NCI-H2081 treated with DMSO at 0.1 percent for 48 hours (cell line): Measurements from ENCODE around the gene CLEC16A.

Source experiments
- DNase-seq: peaks from one replicate; lab custom pipeline; 2025; lab: John Stamatoyannopoulos, UW

Gene CLEC16A

DNA sequence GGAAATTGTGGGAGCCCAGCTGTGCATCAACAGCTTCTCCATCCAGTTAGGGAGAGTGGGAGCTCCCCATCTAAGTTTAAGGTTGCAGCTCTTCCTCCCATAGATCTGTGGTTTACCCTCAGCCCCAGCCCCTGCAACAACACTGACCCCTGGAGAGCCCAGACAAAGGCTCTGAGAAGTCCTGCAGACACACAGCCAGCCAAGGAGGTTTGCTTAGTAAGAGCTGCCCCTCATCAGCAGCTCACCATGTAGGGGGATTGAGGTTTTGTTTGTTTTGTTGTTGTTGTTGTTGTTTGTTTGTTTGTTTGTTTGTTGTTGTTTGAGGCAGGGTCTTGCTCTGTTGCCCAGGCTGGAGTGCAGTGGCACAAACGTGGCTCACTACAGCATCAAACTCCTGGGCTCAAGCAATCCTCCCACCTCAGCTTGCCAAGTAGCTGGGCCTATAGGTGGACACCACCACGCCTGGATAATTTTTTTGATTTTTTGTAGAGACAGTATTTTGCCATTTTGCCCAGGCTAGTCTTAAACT lies 138.6 kb downstream of the CLEC16A start:
- no peak for DNase-seq

DNA sequence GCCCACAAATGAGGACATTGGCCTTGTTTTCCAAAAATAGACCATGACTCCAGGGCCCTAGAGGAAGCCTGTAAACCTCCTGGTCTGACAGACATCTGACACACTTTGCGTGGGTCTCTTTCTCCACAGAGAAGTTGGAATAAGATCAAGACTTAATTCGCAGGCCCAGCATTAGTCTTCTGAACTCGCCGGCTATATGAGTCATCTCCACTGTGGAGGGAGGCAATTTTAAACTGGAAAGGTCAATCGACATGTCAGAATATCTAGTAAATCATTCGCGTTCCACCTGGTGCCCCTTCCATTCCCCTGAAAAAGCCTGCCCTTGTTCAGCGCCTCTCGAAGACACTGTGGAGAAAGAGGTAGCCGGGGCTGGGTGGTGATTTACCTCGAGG lies 140.1 kb downstream of the CLEC16A start:
- DNase-seq: no peak

DNA sequence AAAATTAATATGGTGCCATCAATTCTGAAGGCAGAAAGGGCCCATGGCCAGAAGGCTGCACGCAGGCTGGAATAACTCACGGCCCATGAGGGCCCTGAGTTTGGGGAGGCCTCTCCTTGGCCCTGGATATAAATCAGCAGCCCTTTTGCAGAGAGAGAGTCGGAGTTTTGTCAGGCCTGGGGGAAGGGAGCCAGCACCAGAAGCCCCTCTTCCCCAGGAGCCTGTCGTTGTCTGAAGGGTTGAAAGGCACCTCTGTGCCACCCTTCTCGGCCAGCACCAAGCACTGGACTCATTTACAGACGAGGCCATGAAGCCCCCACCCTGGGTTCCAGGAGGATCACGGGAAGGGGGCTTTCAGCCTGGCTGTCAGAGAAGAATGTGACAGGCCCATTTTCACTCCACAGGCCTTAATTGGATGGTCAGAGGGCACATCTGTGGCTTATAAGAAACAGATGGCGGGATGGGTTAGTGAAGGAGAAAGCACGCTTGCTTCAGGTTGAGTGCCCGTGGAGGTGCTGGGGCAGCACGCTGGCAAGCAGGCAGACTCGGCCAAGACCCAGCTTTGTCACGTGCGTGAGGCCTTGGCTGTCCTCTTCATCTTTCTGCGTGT lies 140.6 kb downstream of the CLEC16A start:
- no peak for DNase-seq

DNA sequence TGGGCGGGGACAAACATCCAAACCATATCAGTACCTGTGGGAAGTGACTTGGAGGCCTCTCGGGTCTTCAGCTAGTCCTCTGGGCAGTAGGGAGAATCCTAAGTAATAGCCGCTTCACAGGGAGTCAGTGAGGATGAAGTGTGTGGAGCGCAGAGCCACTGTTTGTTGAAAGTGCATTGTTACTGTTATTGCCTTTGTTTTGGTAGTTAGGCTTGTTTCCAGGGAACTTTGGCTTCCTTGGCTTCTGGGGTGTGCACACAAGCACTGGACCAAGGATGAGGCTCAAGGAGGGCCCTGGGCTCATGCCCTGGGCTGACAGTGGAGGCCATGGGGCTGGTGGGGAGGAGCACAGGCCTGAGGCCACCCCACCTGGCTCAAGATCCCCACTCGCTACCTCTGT lies 141.6 kb downstream of the CLEC16A start:
- DNase-seq: no peak

DNA sequence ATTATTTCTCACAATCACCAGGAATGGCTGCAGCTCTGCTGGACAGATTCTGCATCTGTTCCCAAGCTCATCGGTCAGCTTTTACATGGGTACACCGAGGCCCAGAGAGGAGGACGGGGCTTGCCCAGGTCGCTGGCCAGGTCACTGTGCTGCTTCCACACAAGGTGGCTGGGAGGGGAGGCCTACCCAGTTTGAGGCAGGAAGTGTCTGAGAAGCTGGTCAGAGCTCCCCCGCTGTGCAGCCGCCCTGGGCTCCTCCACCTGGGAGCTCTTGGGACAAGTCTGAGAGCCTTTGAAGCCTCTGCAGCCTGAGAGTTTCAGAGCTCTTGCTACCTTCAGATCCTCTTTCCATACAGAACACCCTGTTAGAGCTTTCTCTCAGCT lies 143.3 kb downstream of the CLEC16A start:
- no peak for DNase-seq

DNA sequence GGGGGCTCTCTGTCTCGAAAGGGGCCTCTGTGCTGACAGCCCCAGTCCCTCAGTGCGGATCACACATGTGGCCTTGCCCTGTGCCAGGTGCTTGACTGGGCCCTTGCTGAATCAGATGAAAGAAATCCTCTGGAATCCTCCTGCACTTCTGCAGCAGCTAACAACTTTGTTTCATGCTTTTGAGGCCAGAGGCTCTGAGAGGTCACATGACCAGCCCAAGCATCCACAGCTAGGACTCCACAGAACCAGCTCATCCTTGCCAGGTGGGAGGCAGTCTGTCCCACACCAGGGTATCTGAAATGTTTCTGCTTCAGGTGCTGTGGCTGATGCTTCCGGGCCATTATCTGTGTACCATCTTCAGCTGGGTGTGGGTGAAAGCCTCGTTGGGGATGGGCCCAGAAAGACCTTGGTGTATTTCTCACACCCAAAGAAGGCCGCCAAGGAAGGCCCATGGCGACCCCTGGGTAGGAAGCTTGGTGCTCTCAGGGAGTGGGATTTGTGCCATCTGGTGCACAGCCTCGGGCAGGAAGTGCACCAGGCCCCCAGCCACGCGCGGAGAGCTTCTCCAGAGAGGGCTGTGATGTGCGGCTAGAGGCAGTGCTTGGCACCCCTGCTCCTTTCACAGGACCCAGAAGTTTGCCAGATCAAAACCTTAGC lies 143.8 kb downstream of the CLEC16A start:
- DNase-seq: no peak

DNA sequence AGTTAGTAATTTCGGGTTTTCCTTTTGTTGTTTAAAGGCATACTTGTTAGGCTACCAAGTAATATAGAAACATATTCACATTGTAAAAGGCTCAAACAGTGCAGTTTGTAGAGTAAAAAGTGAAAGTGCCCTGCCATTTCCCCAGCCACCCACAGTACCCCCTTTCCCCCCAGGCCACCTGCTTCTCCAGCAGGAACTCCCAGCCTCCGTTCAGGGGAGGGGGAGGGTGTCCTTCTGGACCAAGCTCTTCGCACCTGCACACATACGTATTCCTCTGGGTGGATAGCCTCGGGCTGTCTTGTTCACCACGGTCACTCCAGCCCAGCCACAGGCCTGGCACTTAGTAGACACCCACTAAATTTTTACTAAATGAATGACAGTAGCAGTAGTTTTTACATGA lies 144.5 kb downstream of the CLEC16A start:
- no peak for DNase-seq

DNA sequence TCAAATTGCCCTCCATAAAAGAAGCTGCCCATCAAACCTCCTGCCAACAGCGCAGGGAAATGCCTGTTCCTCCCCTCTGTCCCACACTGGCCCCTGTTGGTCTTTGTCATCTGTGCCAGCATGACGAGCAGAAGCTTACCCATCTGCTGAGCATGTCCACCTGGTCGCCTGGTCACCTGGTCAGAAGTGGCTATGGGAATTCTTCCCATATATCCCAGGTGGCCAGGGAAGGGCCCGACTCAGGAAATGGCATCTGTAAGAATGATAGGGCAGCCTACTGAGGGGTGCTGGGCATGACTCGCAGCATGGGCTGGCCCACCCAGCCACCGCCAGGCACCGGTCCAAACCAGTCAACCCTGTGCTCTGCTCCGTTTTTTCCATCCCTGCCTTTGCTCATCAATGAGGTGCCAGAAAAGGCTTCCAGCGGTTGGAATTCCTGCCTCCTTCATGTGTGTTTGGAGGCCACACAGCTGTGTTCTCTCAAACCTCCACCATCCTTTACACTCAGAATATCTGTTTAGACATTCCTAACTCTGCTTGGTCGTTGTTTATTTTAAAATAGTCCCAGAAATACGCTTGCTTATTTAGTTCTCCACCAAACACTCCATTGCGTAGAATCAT lies 145.2 kb downstream of the CLEC16A start:
- no peak for DNase-seq

DNA sequence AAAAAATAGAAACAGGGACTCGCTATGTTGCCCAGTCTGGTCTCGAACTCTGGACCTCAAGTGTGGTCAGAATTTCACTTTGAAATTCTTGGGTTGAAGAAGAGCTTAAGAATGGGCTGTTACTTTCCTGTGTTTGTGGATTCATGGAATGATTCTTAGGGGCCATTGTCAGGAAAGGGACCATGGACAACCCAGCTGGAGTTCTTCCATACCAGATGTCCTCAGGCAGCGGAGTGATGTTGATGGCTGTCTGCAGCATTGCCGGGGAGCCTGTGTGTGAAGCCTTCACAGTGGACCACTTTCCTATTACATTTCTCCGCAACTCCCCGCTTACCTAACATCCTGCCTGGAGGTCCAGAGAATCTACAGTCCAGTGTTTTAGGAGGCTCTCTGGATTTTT lies 145.9 kb downstream of the CLEC16A start:
- no peak for DNase-seq

DNA sequence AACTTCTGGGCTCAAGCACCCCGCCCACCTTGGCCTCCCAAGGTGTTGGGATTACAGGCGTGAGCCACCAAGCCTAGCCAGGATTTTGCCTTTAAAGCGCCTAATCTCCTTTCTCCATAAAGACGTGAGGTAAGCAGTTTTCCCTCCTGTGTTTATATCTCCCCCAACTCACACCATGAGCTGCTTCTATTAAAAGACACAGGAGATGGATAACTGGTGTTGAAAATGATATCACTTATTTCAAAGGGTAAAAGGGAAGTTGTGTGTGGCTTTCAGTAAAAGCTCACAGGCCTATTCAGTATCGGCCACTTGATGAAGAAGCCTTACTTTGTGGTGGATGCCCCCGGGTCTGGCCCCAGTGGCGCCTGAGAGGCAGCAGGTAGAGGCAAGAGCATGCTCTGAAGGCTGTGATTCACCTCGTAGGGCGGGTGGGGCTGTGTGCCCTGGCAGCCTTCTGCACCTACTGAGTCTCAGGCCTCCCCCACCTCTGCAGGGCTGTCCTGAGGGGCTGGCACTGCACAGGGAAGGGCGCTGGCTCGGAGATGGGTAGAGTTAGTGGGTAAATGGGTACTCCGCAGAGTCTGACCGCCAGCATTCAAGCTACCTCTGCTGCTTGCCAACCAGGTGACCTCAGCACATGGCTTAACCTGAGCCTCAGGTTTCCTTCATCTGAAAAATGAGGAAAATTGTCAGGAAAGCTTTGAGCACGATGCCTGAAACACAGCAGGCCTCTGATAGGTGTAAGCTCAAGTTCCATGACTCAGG lies 146.8 kb downstream of the CLEC16A start:
- no peak for DNase-seq

DNA sequence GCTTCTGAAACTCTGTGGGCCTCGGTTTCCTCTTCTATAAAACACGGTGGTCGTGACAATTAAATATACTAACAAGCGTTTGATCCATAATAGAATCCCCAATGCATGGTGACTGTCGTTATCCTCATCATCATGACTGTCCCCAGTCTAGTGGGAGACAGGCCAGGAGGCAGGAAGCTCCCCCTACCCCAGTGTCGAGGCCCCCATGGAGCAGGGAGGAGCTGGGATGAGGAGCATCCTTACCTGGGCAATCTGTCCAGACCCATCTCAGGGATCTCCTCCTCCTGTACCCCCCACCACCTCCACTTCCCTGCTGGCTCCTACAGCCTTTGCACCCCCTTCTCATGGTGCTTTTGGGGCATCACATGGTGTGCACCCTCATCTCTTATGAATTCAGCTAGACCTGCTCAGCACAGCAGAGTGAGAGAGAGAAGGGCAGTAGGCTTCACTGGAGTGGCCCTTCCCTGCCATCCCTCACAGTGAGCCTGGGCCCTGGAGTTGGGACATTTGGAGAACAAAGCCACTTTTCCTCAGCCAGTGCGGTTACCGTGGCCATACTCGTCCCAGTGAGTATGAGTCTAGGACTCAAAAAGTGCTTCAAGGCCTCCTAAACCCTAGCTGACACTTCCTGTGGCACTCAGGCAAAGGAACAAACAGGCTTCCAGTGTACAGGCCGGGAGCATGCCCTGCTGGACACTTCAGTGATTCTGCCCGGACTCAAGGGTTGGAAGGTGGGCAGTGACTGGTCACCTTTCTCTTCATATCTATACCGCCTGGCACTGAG lies 148.6 kb downstream of the CLEC16A start:
- no peak for DNase-seq

DNA sequence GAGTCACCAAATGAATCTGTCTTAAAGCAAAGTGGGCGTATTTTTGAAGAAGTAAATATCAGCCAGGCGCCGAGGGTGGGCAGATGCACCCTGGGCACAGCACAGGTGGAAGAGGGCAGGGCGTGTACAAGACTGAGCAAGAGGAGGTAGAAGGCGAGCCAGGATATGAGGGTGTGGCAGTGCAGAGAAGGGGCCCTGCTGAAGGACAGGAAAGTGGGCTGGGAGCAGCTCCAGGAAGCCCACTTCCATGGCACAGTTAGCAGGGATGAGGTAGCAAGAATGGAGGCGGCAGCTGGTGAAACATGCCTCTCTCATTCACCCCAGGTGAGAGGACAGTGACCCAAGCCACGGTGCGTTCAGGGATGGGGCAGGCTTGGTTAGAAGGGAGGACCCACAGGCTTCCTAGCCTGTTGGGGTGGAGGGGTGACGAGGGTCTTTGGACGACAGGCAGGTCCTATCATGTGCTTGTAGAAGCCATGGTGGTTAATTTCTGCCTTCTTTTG lies 149.3 kb downstream of the CLEC16A start:
- DNase-seq: no peak

DNA sequence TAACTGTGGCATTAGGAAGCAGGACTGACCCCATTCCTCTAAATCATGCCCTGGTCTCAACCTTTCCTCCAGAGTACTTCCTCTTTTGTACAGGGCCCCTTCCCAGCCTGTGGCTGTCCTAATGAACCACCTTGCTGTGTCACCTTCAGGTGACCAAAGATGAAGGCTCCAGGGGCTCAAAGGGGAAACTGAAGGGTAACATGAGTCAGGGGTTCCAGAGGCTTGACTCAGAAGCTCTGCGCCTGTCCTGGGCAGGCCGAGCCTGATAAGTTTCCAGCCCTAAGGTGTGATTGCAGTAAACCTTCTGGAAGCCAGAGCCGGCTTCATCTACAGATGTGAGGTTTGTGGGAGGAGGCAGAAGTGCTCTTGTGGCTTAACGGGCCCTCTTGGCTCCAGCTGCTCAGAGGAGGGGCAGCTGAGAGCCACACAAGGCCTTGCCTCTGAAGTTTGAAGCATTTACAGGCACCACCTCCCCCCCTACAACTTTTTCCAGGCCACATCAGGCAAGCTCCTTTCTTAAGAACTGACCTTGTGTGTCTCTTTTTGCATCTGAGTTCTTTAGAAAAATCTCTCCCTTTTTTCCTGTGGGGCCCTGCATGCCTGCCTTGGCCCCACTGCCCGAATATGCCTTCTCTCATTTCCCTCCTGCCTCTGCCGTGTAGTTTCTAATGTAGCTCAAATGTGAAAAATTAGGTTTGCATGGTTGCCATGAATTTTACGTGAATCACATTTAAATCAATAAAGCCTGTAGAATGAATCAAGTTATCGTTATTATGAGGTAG lies 149.9 kb downstream of the CLEC16A start:
- DNase-seq: no peak

DNA sequence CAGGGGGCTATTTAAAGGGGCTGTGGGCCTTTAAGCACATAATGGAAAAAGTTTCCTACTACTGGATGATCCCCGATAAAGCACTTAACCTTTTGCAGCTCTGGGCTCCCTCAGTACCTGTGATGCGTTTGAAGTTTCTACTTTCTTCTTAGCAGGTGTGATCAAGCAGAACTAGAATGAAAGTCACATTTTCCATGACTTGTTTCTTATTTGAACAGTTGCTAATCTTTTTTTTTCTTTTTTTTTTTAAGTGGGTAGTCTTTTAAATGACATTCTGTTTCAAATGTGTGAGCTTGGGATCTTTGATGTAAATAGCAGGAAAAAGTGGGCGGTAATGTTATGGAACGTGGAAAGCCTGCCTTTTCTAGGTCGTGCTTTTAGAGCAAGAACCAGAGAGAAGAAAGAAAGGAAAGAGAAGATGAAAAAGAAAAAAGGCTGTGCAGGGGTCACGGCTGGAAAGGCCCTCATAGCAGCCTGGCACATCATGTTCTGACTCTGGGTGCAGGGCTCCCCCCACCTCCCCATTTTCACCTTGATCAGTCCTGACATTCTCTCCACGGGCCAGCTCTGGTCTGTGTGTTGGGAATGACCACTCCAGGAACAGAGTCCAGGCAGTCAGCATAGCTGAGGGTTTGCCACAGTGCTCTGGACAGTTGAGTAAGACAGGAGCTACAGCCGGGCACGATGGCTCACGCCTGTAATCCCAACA lies 150.6 kb downstream of the CLEC16A start:
- no peak for DNase-seq

DNA sequence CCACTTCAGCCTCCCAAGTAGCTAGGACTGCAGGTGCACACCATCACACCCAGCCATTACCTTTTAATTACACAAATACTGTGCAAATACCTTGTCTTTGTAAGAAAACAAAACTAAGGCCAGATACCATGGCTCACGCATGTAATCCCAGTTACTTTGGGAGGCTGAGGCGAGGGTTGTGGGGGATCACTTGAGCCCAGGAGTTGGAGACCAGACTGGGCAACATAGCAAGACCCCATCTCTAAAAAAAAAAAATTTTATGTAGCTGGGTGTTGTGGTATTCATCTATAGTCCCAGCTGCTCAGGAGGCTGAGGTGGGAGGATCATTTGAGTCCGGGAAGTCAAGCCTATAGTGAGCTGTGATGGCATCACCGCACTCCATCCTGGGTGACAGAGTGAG lies 151.6 kb downstream of the CLEC16A start:
- no peak for DNase-seq

DNA sequence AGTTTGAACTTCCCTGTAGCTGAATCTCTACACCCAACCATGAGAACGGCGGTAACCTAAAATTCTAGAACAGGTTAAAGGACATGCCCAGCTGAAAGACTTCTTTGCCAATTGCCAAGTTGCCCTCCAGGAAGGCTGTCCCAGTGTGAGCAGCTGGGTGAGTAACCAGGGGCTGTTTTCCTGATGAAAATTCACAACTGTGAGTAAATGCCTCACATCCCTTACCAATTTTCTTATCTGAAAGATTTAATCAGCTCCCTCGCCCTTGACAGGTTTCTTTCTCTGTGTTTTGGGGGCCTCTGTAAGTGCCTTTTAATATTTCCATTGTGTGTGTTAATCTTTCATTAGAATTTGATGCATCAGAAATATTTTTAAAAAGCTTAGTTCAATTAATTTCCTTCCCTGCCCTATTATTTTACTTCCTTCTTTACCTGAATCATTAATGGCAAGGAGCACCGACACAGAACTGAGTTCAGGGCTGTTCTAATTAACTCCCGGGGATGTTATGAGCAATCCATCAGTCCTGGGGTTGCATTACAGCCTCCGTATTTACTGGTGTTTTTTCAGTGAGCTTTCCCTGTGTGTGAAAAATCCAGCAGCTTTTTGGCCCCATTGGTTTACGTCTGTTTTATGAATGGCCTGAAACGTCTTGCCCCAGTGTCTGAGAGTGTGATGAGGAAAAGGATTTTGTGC lies 152.9 kb downstream of the CLEC16A start:
- DNase-seq: no peak

DNA sequence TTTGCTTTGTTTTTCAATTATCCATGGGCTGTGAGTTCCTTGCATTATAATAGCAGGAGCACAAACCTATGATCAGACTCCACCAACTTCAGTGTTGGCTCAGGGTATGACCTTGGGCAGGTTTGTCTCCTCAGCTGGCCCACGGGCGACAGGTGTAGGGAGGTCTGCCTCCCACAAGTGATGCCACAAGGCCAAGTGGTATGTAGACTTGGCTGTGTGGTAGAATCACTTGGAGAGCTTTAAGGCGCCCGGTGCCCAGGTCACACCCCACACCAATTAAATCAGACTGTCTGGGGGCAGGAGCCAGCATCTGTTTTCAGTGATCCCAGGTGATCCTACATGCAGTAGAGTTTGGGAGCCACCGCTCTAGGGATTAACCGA lies 153.4 kb downstream of the CLEC16A start:
- DNase-seq: no peak

DNA sequence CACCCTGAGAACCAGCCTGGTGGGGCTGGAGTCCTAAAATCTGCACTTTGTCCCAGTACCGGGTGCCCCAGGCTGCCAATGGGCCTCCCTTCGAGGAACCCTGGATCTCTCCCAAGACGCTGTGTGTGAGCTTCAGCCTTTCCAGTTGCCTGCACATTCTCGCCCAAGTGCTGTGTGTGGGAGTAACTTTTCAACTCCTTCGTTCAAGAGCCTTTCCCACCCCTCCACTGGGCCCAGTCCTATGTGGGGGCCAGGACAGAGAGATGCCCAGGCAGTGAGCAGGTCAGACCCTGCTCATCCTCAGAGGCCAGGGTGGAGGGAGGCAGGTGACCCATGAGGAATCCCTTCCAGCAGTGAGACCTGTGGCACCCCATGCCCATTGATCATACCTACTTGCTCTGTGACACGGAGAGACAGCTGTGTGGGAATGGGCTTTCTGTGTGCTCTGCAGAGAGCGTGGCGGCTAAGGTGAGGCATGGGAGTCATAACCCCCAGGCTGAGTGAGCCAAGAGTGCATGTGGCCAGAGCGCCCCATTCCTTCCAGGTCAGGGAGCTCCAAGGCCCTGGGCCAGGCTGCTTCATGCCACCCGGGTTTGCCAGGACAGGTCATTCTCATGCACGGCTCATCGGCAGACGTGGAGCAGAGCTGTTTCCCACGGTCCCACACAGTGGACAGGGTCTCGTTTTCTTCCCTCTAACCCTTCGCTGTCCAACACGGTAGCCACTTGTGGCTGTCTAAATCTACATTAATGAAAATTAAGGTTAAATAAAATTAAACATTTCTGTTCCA lies 154.4 kb downstream of the CLEC16A start:
- DNase-seq: no peak

DNA sequence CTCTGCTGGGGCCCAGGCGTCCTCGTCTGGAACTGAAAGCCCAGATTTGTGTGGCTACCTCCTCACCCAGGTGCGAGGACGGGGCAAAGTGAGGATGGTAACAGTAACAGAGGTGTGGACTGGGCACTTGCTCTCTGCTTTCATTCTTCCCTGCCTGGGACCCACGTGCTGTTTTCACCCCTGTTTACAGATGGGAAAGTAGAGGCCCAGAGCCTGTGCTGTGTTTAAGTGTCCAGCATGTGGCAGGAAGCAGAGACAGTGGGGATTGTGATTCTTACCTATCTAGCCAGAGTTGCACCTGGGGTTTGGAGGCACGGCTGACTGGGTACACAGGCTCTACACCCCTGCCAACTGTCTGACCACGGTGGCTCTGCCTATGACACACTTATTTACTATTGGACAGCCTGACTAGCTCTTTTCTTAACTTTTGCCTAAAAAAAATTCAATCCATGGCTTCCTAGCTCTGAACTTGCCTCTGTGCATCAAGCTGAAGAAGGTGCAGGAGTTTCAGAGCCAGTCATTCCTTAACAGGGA lies 155.4 kb downstream of the CLEC16A start:
- no peak for DNase-seq
